Left ventricle myocardium superior (tissue), 1 donor: ENCODE data around the gene CALN1. TPM values are rescaled to one million over a fixed set of nuclear protein-coding genes. Genes with fewer than 3 reads are reported as not detected.
"Not testable (repeated sequence)": the region's sequence is repeated elsewhere in the genome, so short reads cannot be mapped to it uniquely, and the experiment has no call there.

Experiments
- ATAC-seq: fragments of 200-7000 bp; cut with Tn5 transposase; one replicate; pipeline ENCODE4 v1.9.1; 2020; ENCODE audit warnings: mild to moderate bottlenecking, moderate library complexity
- DNase-seq: peaks from one replicate; pipeline ENCODE4 v3.0.0-alpha.2; 2020
- intact Hi-C: fragments of 100-400 bp; cut with micrococcal nuclease; formaldehyde crosslinking; loops from one replicate; pipeline ENCODE4 v1.11.0; 2022
- total RNA-seq: library from RNA; stranded (reverse); fragmentation: NEBNext Ultra II Directional; extraction: Animal tissue kit (Norgen Biotek cat#: 25700); gene quantifications from one replicate; pipeline ENCODE4 v1.2.1, GENCODE V29; 2021
- donor health status: DM: no; HTN: yes; CAD: no; lungs with severe emphysema.

The CALN1 gene
- total RNA-seq, 1 donor from 2014 or later: not detected

- DNase-seq (no peak), ATAC-seq (no peak)
- intact Hi-C loops: no loop called here
Measured at GRCh38 chr7:71974611-71975010, 437.5 kb downstream of the CALN1 start.

DNA sequence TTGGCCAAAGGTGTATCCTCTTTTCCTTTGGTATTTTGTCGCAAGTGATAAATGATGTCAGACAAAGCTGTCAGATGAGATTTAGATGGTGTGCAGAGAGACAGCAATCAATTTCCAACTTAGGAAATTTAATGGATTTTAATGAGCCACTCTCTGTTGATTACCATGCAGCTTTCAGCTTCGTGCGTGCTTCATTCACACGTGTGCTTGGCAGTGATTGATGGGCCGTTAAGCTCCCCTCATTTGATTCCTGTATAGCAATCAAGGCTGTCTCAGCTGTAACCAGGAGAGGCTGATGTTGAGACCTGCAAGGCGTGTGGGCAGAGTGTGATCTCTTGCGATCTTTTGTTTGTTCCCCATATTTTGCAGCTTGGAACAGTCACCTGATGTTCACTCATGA lies 439.6 kb downstream of the CALN1 start:
- DNase-seq: no peak
- intact Hi-C loops: no loop called here

GRCh38 chr7:71970725-71971124 lies 441.4 kb downstream of the CALN1 start:
- ATAC-seq: no peak
- intact Hi-C loops: no loop called here
- no peak for DNase-seq

More for the DNA sequence above, 439.6 kb downstream of the CALN1 start:
- ATAC-seq: no peak

- no peak for DNase-seq
- intact Hi-C loops: no loop called here
- no peak for ATAC-seq
Measured at GRCh38 chr7:71962636-71963035, 449.5 kb downstream of the CALN1 start.

DNA sequence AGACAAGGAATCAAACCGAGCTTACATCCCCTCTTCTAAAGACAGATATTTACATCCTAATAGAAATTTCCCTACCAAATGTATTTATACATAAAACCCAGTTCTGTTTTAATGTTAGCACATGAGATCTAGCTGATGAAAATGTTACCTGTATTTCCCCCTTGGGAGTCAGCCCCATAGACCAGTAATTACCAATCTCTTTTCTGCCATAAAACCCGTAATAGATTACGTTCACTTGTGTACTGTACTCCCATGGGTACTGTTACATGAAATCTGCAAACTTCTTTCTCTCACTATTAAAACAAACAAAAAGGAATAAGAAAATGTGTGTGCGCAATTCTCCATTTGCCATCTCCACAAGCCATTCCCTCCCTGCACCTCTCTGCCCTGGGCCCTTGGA lies 450.9 kb downstream of the CALN1 start:
- ATAC-seq (no peak), DNase-seq (no peak)
- intact Hi-C loops: no loop called here

- DNase-seq (no peak), ATAC-seq (no peak)
- intact Hi-C loops: no loop called here
Measured at GRCh38 chr7:71942115-71942514, 470.0 kb downstream of the CALN1 start.

DNA sequence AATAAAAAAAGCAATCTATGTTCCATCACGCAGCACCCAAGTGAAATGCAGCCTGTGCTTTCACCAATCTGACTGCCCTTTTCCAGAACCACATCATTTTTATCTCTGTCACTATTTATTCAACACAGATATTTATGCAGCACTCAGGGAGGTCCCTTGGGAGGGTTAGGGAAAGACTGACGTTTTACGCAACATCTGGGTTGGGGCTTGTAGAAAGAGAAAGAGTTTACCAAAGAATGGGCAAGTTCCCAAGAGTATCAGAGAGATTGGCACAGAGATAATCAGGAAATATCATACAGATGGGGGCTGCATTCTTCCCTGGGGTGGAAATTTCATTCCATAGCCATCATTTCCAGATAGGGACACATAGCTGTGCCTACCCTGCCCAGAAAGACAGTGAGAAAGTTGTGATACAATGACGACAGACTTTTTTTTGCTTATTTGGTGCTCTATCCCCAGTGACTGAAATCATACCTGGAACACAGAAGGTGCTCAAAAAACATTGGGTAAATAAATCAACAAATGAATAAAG lies 474.2 kb downstream of the CALN1 start:
- ATAC-seq (no peak), DNase-seq (no peak)
- intact Hi-C loops: no loop called here

DNA sequence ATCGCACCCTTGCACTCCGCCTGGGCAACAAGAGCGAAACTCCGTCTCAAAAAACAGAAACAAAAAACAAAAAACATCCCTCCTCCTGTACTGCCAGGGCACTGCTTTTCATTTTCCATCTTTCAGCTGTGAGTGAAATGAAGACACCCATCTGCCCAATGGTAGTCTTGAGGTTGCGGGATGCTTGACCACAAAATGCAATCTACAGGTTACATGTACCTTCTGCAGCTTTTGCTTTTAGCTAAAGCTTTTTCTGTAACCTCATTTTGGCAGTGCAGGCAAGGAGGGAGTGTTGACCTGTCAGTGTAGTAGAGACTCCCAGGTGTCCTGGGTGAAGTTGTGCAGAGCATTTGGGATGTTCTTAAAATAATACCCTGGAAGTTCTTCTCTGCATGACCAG lies 476.5 kb downstream of the CALN1 start:
- intact Hi-C loops: no loop called here
- DNase-seq: no peak
- ATAC-seq: no peak

- ATAC-seq (no peak), DNase-seq (no peak)
- intact Hi-C loops: no loop called here
Measured at GRCh38 chr7:71933426-71933825, 478.7 kb downstream of the CALN1 start.

GRCh38 chr7:71925663-71926062 lies 486.5 kb downstream of the CALN1 start:
- intact Hi-C loops: no loop called here
- no peak for DNase-seq
- ATAC-seq: no peak

DNA sequence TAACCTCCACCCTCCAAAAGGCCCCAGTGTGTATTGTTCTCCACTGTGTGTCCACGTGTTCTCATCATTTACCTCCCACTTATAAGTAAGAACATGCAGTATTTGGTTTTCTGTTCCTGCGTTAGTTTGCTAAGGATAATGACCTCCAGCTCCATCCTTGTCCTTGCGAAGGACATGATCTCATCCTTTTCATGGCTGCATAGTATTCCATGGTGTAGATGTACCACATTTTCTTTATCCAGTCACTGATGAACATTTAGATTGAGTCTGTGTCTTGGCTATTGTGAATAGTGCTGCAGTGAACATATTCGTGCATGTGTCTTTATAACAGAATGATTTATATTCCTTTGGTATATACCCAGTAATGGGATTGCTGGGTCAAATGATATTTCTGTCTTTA lies 497.9 kb downstream of the CALN1 start:
- intact Hi-C loops, DNase-seq, ATAC-seq: not testable (repeated sequence)

DNA sequence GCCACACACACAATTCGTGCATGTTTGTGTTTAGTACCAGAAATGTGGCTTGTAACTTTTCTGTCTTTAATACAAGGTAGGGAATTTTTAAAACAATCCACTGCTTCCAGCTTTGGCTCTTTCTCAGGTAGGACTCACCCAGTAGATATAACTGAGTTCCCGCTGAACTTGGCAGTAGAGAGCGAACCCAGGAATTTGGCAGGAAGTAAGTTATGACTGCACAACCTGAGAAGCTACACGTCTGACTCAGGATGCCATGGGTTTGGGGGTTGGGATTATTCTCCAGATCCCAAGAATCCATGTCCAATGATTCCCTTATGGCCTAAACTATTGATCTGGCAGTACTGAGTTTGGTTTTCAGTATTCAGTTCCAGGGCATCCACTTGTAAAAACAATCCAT lies 499.7 kb downstream of the CALN1 start:
- no peak for ATAC-seq
- no peak for DNase-seq
- intact Hi-C loops: no loop called here

- DNase-seq: no peak
Measured at GRCh38 chr7:71911051-71911450, 501.1 kb downstream of the CALN1 start.

GRCh38 chr7:71905821-71906220 lies 506.3 kb downstream of the CALN1 start:
- intact Hi-C loops: no loop called here
- no peak for ATAC-seq

More at GRCh38 chr7:71911051-71911450, 501.1 kb downstream of the CALN1 start:
- no peak for ATAC-seq
- intact Hi-C loops: no loop called here

GRCh38 chr7:71904484-71904883 lies 507.7 kb downstream of the CALN1 start:
- ATAC-seq: no peak
- intact Hi-C loops: no loop called here
- DNase-seq: no peak

More at GRCh38 chr7:71905821-71906220, 506.3 kb downstream of the CALN1 start:
- no peak for DNase-seq

DNA sequence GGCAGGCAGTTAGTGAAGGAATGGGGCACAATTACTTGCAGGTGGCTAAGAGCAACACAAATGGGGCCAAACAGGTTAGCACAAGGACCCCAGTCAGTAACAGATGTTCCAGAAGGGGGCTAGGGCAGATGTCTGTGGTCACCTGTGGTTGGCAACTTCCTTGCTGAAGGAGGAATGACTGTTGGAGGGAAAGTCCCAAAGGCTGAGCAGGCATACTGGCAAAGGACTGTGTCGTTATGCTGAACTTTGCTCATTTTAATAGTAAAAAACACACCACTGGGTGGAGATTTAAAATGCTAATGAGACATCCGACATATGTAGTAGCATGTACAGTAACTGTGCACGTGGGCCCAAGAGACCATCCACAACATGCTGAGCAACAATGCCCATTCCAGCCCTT lies 511.6 kb downstream of the CALN1 start:
- intact Hi-C loops: no loop called here
- ATAC-seq: no peak
- DNase-seq: no peak

GRCh38 chr7:71896535-71896934 lies 515.6 kb downstream of the CALN1 start:
- DNase-seq (no peak), ATAC-seq (no peak)
- intact Hi-C loops: no loop called here

- ATAC-seq: no peak
- DNase-seq: no peak
- intact Hi-C loops: no loop called here
Measured at GRCh38 chr7:71886046-71886445, 526.1 kb downstream of the CALN1 start.

- no peak for DNase-seq
- intact Hi-C loops: no loop called here
- ATAC-seq: no peak
Measured at GRCh38 chr7:71885487-71885886, 526.7 kb downstream of the CALN1 start.

- ATAC-seq (no peak), DNase-seq (no peak)
- intact Hi-C loops: no loop called here
Measured at GRCh38 chr7:71883415-71883814, 528.7 kb downstream of the CALN1 start.

- DNase-seq (no peak), ATAC-seq (no peak)
- intact Hi-C loops: no loop called here
Measured at GRCh38 chr7:71871446-71871845, 540.7 kb downstream of the CALN1 start.

DNA sequence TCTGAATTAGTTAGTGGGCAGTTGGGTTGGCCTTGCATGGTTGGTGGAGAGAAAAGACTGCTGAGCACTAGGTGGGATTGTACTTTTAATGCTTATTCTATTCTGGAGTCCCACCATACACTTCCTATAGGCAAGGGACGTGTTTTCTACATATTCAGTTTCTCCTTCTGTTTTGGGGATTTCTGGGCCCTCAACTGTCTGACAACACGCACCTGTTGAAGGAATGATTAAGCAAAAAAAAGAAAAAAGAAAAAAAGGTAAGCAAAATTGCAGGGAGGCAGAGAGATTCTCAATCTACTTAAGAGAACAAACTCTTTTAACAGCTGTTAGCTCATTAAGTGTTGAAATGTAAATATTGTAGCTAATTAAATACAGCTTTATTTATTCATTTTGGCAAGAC lies 541.3 kb downstream of the CALN1 start:
- intact Hi-C loops: no loop called here
- ATAC-seq (no peak), DNase-seq (no peak)
